ENCODE measurements around the gene RESF1.
"Not testable (repeated sequence)": the region's sequence is repeated elsewhere in the genome, so short reads cannot be mapped to it uniquely, and the experiment has no call there.

The RESF1 gene

GRCh38 chr12:31959161-31959700 is at the start of gene RESF1:
RESF1 (plus strand) TSS chr12:31959415; CDS start chr12:31980956, 21,541 bp downstream.
- DNase-seq: peak; percentile 29 to 86 (median 80)

GRCh38 chr12:31914927-31915326 is 44.3 kb upstream of the RESF1 start:
- DNase-seq: no peak

GRCh38 chr12:31915446-31915845 is 43.8 kb upstream of the RESF1 start:
- DNase-seq: no peak

- no peak for DNase-seq
Observed at GRCh38 chr12:31922341-31923062, 36.7 kb upstream of the RESF1 start.

- DNase-seq: no peak
Observed at GRCh38 chr12:31923063-31923412, 36.2 kb upstream of the RESF1 start.

GRCh38 chr12:31928246-31929026 is 30.8 kb upstream of the RESF1 start:
- no peak for DNase-seq

GRCh38 chr12:31929027-31929526 is 30.1 kb upstream of the RESF1 start:
- DNase-seq: no peak

- no peak for DNase-seq
Observed at GRCh38 chr12:31931796-31932715, 27.2 kb upstream of the RESF1 start.

GRCh38 chr12:31944299-31944698 is 14.9 kb upstream of the RESF1 start:
- DNase-seq: no peak

GRCh38 chr12:31947971-31948370 is 11.2 kb upstream of the RESF1 start:
- DNase-seq: no peak

- not testable (repeated sequence) for DNase-seq
Observed at GRCh38 chr12:31948697-31949359, 10.4 kb upstream of the RESF1 start.

- no peak for DNase-seq
Observed at GRCh38 chr12:31950088-31950487, 9.1 kb upstream of the RESF1 start.

GRCh38 chr12:31950492-31950891 is 8.7 kb upstream of the RESF1 start:
- DNase-seq: no peak

GRCh38 chr12:31951008-31951407 is 8.2 kb upstream of the RESF1 start:
- DNase-seq: no peak

GRCh38 chr12:31951939-31952338 is 7.3 kb upstream of the RESF1 start:
- no peak for DNase-seq

- no peak for DNase-seq
Observed at GRCh38 chr12:31952418-31952817, 6.8 kb upstream of the RESF1 start.

- DNase-seq: no peak
Observed at GRCh38 chr12:31954925-31955858, 4.0 kb upstream of the RESF1 start.

- no peak for DNase-seq
Observed at GRCh38 chr12:31958569-31959160, 550 bp upstream of the RESF1 start.

GRCh38 chr12:31959701-31960391 is 631 bp downstream of the RESF1 start:
- DNase-seq: peak in 13 of 14 donors; percentile 43 to 82 (median 72)

GRCh38 chr12:31961137-31961536 is 1.9 kb downstream of the RESF1 start:
- no peak for DNase-seq

Data from C1 segment of cervical spinal cord (tissue), 14 donors.